Calu3 (cell line): Measurements from ENCODE around the gene DLEC1. TPM values are rescaled to one million over a fixed set of nuclear protein-coding genes. Genes with fewer than 3 reads are reported as not detected.

Source experiments
- BruUV-seq: library from RNA; stranded (reverse); fragments of 400-500 nt; replicated peaks from 2 replicates; lab custom pipeline; 2021; lab: Mats Ljungman, UMichigan
- CTCF ChIA-PET: fragments of 300-600 bp; sonication (Branson Sonifier 250); formaldehyde crosslinking; loops from one replicate; lab custom pipeline; 2022; ENCODE audit warnings: antibody characterized with exemption; lab: Charles Lee
- DNase-seq: peaks from one replicate; pipeline ENCODE4 v3.0.0; 2022
- H3K27ac Mint-ChIP-seq: one replicate; pipeline ENCODE4 v1.8.0; 2022; ENCODE audit warnings: mixed read lengths; ENCODE audit not compliant: unreplicated experiment
- H3K27me3 Mint-ChIP-seq: one replicate; pipeline ENCODE4 v1.8.0; 2022; ENCODE audit warnings: mixed read lengths; ENCODE audit not compliant: unreplicated experiment
- H3K36me3 Mint-ChIP-seq: one replicate; pipeline ENCODE4 v1.8.0; 2022; ENCODE audit warnings: mild to moderate bottlenecking, moderate library complexity, mixed read lengths; ENCODE audit not compliant: insufficient read depth, unreplicated experiment
- H3K4me1 Mint-ChIP-seq: one replicate; pipeline ENCODE4 v1.8.0; 2022; ENCODE audit warnings: mild to moderate bottlenecking, low read depth, mixed read lengths; ENCODE audit not compliant: unreplicated experiment
- H3K4me3 Mint-ChIP-seq: one replicate; pipeline ENCODE4 v1.8.0; 2022; ENCODE audit warnings: mild to moderate bottlenecking, low read depth, moderate library complexity, mixed read lengths; ENCODE audit not compliant: unreplicated experiment
- H3K9me3 Mint-ChIP-seq: one replicate; pipeline ENCODE4 v1.8.0; 2022; ENCODE audit warnings: low read depth, mixed read lengths; ENCODE audit not compliant: unreplicated experiment
- intact Hi-C: fragments of 100-400 bp; cut with micrococcal nuclease; formaldehyde crosslinking; loops from one replicate; pipeline ENCODE4 v1.10.0; 2022; ENCODE audit not compliant: unreplicated experiment
- total RNA-seq: library from RNA; stranded (reverse); gene quantifications from 2 replicates; pipeline ENCODE4 v1.2.3, GENCODE V29; 2022
- TF ChIP-seq, protein P1 (sequence below): fragments of 200-600 bp; IDR thresholded peaks from one replicate; pipeline ENCODE4 v1.8.0; 2022; ENCODE audit warnings: antibody characterized with exemption; ENCODE audit not compliant: unreplicated experiment

DLEC1 gene
- total RNA-seq, 1 experiment from 2014 or later: 0.28 TPM

DNA sequence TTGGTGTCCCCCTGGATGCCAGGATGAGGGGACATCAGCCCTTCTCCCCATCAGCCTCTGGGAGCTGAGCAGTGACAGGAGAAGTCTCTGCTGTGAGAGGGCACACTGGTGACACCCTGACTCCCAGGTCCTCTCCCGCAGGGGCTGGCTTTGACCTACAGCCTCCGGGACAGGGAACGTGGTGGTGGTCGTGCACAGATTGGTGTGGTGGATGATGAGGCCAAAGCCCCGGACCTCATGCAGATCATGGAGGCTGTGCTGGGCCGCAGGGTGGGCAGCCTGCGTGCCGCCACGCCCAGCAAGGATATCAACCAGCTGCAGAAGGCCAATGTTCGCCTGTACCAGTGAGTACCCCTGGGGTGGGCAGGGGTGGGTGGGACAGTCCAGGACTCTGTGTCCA, 41.7 kb upstream of the DLEC1 start:
- intact Hi-C loops: loop anchor here (1.0 kb wide), 1 partner anchor 23 kb away; no protein-coding TSS in a partner anchor
- peaks cover 42% of the 10 kb centered on the region for H3K36me3 Mint-ChIP-seq
- no peaks in the 10 kb centered on the region for H3K27me3 Mint-ChIP-seq
- no peak for DNase-seq
- H3K9me3 Mint-ChIP-seq: no peaks in the 10 kb centered on the region
- H3K4me3 Mint-ChIP-seq: no peak overlapping the region
- no TSS peak for BruUV-seq
- CTCF ChIA-PET: interaction anchor here (0.9 to 3.2 kb wide), 10 partner anchors 8 to 168 kb away, joined by 3 to 50 read pairs (median 6); partner anchors contain the start of gene OXSR1
- H3K4me1 Mint-ChIP-seq: peaks cover 33% of the 10 kb centered on the region
- H3K27ac Mint-ChIP-seq: no peak overlapping the region
- TF ChIP-seq, protein P1, sequence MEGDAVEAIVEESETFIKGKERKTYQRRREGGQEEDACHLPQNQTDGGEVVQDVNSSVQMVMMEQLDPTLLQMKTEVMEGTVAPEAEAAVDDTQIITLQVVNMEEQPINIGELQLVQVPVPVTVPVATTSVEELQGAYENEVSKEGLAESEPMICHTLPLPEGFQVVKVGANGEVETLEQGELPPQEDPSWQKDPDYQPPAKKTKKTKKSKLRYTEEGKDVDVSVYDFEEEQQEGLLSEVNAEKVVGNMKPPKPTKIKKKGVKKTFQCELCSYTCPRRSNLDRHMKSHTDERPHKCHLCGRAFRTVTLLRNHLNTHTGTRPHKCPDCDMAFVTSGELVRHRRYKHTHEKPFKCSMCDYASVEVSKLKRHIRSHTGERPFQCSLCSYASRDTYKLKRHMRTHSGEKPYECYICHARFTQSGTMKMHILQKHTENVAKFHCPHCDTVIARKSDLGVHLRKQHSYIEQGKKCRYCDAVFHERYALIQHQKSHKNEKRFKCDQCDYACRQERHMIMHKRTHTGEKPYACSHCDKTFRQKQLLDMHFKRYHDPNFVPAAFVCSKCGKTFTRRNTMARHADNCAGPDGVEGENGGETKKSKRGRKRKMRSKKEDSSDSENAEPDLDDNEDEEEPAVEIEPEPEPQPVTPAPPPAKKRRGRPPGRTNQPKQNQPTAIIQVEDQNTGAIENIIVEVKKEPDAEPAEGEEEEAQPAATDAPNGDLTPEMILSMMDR: no peak

DNA sequence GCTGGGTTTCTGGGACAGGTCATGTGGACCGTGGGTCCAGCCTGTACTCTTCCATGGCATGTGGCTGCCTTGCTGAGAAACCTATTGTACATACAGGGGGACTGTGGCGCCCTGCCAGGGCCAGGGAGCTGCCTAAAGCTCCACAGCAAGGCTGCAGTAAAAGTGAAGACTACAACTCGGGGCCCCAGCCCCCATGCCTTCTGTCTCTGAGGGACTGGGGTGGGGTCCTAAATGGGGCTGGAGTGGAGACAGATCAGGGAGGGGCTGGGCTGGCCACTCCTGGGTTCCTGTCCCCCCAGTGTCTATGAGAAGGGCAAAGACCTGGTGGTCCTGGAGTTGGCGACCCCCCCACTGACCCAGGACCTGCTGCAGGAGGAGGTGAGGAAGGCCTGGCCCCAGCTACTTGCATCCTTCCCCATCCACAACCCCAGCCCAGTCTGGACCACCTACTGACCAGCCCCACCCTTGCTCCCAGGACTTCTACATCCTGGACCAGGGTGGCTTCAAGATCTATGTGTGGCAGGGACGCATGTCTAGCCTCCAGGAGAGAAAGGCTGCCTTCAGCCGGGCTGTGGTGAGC, 41.1 kb upstream of the DLEC1 start:
- no peak for DNase-seq
- Mint-ChIP-seq H3K27me3 (no peaks in the 10 kb centered on the region), H3K4me1 (peaks cover 29% of the 10 kb centered on the region), H3K27ac (no peak overlapping the region), H3K9me3 (no peaks in the 10 kb centered on the region), H3K4me3 (no peak overlapping the region), H3K36me3 (peaks cover 38% of the 10 kb centered on the region)
- intact Hi-C loops: loop anchor here (1.0 kb wide), 1 partner anchor 24 kb away; no protein-coding TSS in a partner anchor
- CTCF ChIA-PET: interaction anchor here (1.2 to 3.2 kb wide), 2 partner anchors 24 to 144 kb away, joined by 5 to 50 read pairs; no protein-coding TSS in a partner anchor
- TF ChIP-seq, protein P1: no peak
- no TSS peak for BruUV-seq

DNA sequence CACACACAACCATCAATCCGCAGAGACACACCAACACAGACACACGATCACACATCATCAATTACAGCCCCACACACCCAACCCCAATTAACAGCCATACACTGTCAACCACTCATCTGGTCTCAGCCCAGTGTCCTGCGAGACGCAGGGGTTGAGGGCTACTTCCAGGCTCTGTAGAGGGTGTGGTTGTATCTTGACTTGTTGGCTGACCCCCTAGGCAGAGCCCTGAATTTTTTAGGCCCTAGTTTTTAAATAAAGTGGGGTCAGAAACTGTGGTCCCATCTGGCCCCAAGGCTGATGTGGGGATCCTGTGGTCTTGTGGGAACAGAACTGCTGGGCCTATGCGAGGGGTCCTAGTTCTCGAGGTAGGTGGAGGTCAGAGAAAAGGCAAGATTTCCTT, 39.2 kb upstream of the DLEC1 start:
- Mint-ChIP-seq H3K4me3 (no peak overlapping the region), H3K27me3 (no peaks in the 10 kb centered on the region), H3K4me1 (peaks cover 34% of the 10 kb centered on the region), H3K36me3 (peaks cover 50% of the 10 kb centered on the region), H3K9me3 (no peaks in the 10 kb centered on the region), H3K27ac (no peak overlapping the region)
- CTCF ChIA-PET: no interaction called here
- no peak for DNase-seq
- intact Hi-C loops: loop anchor here (5.0 kb wide), 1 partner anchor 42 kb away; no protein-coding TSS in a partner anchor
- no TSS peak for BruUV-seq
- TF ChIP-seq, protein P1: no peak

DNA sequence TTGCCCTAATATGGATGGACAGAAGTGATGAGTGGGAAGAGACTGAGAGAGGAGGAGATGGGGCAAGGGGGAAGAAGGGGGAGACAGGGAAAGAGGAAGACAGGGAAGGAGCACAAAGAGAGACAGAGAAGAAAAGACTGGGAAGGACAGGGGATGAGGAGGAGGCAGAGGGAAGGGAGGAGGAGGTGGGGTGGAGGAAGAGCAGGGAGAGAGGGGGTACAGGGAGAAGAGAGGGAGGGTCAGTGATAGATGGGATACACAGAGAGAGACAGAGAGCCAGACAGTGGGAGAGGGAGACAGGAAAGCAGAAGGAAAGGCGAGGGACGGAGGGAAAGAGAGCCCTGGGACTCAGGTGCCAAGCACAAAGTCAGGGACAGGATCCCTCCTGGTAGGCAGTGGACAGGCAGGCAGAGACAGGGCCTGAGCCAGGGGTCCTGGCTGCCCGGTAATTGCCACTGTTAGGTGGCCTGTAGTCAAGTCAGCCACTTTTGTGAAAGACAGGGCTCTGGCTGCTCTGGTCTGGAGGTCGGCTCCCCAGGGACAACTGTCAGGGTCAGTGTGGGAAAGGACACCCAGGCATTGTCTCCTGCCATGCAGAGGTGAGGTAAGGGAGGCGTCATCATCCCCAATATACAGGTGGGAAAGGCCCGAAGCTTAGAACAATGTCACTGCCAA, 38.6 kb upstream of the DLEC1 start:
- H3K27me3 Mint-ChIP-seq: no peaks in the 10 kb centered on the region
- intact Hi-C loops: loop anchor here (5.0 kb wide), 1 partner anchor 42 kb away; no protein-coding TSS in a partner anchor
- peaks cover 51% of the 10 kb centered on the region for H3K36me3 Mint-ChIP-seq
- no TSS peak for BruUV-seq
- TF ChIP-seq, protein P1: no peak
- no peaks in the 10 kb centered on the region for H3K9me3 Mint-ChIP-seq
- H3K4me3 Mint-ChIP-seq: no peak overlapping the region
- peaks cover 39% of the 10 kb centered on the region for H3K4me1 Mint-ChIP-seq
- DNase-seq: no peak
- CTCF ChIA-PET: interaction anchor here (0.5 to 2.0 kb wide), 2 partner anchors 26 to 178 kb away, joined by 4 to 13 read pairs; no protein-coding TSS in a partner anchor
- no peak overlapping the region for H3K27ac Mint-ChIP-seq
